Activated CD4-positive, CD25-positive, alpha-beta regulatory T cell treated with anti-CD3 and anti-CD28 coated beads, Interleukin-2, amount 50 U/mL, for 16 hours (primary cell): ENCODE results near the gene TTC27.
"Not testable (repeated sequence)": the region's sequence is repeated elsewhere in the genome, so short reads cannot be mapped to it uniquely, and the experiment has no call there.

ENCODE experiments used
- DNase-seq: peaks from one replicate; pipeline ENCODE4 v3.0.0-alpha.2; 2020; ENCODE audit warnings: low read depth, low spot score

TTC27 gene

DNA sequence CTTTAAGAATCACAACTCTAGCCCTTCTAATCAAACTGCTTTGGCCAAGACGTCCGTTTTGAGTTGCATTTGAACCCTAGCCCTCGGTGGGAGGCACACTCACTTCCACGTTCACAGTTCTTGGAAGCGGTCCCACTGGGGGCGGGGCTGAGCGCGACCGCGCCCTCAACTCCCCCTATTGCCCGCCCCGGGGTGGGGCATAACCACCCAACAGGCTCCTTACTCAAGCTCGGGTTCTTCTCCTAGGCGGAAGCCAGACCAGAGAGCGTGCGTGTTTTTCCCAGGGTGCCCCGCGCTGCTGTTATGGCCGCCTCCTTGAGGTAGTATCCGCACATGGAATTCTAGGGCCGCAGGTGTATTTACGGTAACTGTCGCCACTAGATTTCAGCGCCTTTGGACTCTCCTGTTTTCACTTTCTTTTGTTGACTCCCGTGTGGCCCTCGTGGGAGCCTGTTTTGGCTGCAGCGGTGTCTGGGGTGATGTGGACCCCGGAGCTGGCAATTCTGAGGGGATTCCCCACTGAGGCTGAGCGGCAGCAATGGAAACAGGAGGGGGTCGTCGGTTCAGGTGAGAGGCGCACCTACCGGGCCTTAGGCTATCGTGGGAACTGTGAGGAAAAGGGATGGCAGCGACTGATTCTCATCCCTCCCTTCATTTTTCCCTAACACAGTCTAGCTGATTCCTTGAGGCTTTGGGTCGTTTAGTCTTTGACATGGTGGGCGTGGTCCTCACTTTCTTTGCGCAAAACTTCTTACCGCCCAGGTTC is at the start of gene TTC27:
Gene TTC27 (plus strand): TSS at position 237 of the 766 bp plus-strand sequence. CDS start 243 bp downstream, at position 480.
- DNase-seq: peak; percentile 90

DNA sequence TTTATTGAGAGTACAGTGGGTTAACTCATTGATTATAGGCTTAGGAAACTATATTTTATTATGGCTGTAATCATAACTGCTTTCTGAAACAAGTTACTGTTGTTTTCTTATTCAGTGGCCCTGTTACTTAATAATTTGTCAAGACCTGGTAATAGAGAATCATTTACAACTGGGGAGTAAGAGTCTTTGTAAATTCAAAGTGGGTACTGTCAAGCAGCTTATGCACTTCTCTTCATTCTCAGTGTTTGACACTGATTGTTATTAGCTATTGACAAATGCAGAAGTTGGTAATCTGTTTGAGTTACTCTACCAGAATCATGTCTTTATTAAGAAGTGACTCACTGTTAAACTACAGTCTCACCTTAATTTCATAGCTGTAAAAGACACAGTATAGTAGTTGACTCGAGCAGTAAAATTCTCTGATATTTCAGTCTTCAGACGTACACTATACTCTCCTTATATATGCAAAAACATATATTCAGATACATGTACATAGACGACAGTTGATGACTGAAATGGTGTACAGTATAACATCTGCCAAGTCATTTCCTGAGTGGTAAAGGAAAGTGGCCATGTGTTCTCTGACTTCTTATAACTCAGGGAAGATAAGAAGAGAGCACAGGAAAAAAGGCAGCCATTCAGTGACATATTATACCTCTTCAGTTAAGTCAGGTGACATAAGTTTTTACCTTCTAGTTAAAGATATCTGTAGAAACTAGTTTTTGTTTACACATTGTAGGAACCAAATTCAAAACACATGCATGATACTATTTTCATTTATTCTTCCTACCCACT is 36.0 kb upstream of the TTC27 start:
- DNase-seq: no peak

DNA sequence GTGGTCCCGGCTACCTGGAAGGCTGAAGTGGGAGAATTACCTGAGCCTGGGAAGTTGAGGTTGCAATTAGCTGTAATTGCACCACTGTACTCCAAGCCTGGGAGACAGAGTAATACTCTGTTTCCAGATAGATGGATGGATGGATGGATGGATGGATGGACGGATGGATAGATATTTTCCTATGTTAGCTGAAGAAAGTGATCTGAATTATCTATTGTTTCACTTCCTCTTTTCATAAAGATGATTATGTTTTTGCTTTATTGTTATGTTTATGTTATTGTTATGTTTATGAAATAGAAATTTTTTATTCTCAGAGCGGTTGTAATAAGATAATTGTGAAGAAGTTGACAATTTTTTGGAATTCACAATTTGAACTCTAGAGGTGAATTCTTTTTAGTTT is 33.3 kb upstream of the TTC27 start:
- no peak for DNase-seq

DNA sequence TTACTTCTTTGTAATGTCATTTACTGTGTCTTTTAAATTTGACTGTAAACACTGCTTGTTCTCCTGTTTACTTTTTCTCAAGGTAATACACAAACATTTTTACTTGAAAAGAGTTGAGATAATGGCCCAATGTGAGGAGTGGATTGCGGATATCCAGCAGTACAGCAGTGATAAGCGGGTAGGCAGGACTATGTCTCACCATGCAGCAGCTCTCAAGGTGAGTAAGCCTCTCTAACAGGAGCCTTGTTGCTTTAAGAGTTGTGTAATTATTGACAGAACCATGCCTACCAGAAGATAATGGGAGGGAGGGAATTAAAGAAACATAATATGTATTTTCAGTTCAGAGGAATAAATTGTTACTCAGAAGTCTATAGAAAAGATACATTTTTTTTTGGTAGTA is 16.5 kb upstream of the TTC27 start:
- DNase-seq: no peak

DNA sequence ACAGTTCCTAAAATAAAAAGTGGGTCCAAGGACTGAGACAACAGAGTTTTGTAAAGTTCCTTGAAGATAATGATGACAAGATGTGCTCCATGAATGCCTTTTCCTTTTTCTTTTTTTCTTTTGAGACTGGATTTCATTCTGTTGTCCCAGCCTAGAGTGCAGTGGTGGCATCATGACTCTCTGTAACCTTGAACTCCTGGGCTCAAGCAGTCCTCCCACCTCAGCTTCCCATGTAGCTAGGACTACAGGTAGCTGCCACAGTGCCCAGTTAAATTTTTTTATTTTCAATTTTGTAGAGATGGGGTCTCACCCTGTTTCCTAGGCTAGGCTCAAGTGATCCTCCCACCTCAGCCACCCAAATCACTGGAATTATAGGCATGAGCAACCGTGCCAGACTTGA is 16.1 kb upstream of the TTC27 start:
- DNase-seq: no peak

DNA sequence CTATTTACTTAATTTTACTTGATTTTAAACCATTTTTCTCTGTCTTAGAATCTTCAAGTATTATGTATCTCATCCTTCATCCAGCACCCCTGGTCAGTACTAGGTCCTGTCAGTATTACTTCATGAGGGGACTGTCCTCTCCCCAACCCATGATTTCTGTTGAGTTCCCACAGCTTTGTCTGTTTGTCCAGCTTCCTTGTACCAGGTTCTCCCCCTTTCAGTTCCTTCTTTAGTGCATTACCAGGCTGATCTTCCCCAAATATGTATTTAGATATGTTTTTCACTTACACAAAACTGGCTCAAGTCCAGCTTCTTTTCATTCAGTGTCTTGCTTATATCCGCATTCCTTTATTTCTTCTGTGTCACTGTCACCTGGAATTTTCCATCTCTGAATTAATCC is 13.8 kb upstream of the TTC27 start:
- no peak for DNase-seq

DNA sequence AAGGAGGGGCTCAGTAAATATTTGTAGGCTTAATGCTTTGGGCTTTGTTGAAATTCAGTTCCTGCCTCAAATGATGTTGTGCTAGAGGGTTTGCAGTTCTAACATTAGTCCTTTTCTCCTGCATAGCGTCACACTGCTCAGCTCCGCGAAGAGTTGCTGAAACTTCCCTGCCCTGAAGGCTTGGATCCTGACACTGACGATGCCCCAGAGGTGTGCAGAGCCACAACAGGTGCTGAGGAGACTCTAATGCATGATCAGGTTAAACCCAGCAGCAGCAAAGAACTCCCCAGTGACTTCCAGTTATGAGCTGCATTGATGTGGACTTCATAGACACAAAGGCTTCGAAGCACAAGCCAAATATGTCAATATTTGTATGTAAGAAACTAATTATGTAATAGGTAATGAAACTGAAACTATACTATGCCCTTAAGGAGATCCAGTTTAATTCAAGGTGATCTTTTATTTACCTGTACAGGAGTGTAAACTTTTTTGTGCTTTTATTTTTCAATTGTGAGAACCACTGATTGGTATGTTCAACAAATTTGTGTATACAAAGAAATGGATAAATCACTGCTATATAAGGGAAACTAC is 10.2 kb upstream of the TTC27 start:
- no peak for DNase-seq

DNA sequence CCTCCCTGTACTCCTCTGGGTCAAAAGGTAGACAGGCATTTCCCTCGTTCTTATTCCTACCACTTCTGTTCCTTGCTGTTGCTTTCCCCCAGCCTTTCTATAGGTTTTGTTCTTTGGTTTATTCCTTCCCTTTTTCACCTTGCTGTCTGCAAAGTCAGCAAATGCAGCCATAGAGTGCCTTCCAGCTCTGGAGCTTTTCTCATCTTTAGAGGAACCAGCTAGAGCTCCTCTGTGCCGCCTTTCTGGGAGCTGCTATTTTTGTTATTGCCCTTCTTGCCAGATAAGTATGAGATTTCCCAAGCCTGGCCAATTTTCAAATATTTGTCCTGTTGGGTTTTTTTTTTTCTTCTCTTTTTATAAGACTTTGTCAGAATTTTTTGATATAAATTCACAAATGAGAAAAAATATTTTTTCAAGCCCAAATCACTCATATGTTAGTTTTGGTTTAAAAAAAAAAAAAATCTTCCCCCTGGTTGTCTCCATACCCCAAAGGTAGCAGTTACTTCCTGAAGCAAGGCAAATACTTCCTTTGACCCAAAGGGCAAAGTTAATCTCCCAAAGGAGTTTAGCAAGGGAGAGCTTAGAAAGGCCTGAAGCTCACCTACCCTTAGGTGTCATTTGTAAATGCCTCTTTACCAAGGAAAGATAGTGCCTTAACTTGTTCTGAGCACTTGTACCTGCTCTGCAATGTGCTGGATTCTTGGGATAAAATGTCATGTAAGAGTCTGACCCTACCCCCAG is 5.1 kb upstream of the TTC27 start:
- no peak for DNase-seq

DNA sequence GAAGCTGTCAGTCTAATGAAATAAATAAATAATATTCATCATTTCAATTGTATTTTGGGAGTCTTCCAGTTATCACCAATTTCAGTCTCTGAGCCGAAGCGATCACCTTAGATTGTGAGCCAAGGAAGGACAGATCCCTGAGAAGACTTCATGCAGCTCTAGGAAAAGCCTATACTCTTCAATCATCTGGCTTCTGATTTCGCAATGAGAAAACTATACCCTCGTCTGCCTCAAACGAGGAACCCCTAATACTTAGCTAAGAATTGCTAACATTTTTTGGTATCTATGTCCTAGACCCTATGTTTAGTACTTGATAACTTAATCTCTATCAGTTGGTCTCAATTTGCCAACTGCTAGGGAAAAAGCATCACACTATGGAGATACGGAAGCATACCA is 4.5 kb upstream of the TTC27 start:
- DNase-seq: no peak

DNA sequence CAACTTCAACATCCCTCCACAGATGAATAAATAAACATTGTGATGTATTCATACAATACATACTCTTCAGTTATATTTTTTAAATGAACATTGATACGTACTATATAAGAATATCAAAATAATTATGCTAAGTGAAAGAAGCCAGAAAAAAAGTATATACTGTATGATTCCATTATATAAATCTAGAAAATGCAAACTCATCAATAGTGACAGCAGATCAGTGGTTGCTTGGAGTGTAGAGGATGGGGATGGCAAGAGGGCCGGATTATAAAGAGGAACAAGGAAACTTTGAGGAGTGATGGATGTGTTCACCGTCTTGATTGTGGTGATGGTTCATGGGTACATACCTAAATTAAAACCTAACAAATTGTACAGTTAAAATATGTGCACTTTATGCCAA is 3.0 kb upstream of the TTC27 start:
- no peak for DNase-seq

DNA sequence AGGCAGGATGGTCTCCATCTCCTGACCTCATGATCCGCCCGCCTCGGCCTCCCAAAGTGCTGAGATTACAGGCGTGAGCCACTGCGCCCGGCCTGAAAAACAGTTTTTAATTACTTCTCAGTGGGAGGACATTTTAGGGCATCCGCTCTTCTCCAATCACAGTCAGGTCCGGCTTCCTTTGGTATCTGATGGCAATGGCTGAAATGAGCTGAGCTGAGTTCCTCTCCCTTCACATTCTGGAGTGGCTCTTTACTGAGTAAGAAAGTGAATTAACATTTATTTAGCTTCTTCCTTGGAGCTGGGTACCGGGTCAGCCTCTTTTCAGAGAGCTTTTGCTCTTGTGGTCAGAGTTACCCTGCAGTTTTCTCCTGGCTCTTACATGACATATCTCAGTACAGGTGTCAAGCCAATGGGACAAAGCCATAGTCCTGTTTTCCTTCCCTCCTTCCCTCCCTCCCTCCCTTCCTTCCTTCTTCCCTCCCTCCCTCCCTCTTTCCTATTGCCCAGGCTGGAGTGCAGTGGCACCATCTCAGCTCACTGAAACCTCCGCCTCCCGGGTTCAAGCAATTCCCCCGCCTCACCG is 1.1 kb upstream of the TTC27 start:
- no peak for DNase-seq

DNA sequence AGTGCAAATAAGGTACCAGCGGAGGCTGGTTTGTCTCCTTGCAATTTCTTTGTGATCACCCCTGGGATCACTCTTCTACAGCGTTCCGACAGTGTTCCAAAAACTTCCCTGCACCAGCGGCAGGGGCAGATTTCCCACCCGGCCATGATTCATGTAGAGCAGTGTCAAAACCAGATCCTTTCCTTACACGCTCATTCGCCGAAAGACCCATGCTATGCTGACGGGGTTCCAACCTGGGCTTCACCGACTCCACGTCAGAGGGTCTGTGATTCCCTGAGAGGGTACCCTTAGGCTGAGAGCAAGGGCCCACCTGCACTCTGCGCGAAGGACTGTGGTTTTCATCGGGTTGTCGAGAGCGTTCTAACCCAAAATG is 423 bp upstream of the TTC27 start:
- peak; percentile 1 for DNase-seq

DNA sequence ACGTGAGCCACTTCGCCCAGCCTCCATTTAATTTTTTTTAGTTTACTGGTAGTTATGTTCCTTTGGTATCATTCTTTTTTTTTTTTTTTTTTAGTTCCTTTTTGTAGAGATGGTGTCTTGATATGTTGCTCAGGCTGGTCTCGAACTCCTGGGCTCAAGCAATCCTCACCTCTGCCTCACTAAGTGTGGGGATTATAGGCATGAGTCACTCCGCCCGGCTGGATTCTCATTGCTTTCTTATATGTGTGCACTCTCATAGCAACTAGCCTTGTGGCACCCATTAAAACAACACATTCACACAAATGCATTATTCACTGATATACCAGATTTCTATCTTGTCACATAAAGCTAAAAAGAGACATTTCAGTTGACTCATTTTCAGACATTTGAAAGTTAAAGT is 4.2 kb downstream of the TTC27 start:
- no peak for DNase-seq

DNA sequence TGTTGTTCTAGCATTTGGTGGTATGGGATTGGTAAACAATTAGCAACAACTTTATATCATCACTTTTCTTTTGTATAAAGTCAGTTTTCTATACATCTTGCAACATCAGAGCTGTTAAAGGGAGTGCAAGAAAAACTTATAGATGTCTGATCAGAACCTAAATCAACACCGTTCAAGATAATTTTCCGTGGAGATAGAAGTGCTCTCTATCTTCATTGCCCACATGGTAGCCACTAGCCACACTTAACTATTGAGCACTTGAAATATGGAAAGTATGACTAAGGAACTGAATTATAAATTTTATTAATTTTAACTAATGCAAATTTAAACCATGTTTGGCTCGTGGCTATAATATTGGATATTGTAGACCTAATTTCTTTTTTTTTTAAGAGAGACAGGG is 5.2 kb downstream of the TTC27 start:
- DNase-seq: no peak

DNA sequence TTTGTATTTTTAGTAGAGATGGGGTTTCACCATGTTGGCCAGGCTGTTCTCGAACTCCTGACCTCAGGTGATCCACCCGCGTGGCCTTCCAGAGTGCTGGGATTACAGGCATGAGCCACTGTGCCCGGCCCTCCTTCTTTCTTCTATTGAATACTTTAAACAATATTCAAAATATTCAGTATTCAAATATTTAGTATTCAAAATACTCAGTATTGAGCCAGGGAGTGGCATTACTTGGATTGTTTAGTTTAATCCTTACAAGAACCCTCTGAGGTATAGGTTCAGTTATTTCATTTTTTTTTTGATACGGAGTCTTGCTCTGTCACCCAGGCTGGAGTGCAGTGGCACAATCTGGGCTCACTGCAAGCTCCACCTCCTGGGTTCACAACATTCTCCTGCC is 10.7 kb downstream of the TTC27 start:
- DNase-seq: not testable (repeated sequence)

DNA sequence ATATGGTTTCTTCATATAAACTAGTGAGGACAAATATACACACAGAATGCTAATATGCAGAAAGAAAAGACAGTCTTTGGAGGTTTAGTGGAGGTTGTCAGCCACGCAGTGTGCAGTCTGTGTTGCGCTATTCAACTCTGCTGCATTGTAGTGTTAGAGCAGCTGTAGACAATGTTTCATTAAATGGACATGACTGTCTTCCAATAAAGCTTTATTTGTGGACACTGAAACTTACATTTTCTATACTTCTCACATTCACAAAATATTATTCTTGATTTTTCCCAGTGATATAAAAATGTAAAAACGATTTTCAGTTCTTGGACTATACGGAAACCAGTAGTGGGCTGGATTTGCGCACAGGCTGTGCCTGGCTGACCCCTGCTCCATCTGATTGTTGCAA is 13.3 kb downstream of the TTC27 start:
- DNase-seq: no peak

DNA sequence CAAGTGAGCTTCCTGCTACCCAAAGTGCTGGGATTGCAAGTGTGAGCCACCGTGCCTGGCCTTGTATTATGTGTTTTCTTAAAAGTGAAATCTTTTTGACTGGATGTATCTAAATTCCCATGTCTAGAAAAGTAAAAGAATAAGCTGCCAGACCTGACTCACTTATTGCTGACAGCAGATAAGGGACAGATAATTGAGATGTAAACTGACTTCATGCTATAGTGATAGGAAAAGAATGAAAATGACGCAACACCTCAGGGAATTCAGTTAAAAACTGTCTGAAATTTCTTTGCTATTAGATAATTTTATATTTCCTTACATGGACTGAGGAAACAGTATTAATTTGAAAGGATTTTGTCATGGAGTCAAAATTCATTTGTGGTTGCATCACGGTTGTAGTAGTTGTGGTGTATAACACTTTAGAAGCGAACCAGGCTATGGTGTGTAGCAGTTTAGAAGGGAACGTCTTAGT is 19.4 kb downstream of the TTC27 start:
- no peak for DNase-seq

DNA sequence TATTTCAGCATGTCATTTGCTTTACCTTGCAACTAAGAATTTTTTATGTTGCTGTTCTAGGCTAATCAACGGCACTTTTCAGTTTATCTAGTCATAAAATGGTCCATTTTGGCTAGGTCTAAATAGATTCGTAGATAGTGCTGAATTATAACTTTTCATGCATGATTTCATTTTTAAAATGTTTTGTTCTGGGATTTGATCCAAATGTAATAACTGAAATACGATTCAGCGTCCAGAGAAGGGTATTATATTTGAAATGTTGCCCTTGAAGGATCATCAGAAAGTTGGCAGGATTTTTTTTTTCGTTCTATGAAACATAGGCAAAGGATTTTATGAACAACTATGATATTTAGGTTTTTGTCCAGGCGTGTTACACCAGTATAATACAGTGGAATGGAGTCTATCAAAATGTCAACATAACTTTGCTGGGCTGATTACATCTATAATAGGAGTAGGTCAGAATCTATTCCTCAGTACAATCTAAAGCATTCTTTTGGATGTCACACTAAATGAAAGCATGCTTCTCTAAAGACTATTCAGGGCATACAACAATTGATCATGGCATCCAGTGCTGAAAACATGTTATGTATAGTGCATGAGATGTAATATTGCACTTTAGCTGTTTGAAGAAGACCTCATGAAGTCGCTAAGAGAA is 24.8 kb downstream of the TTC27 start:
- DNase-seq: no peak

DNA sequence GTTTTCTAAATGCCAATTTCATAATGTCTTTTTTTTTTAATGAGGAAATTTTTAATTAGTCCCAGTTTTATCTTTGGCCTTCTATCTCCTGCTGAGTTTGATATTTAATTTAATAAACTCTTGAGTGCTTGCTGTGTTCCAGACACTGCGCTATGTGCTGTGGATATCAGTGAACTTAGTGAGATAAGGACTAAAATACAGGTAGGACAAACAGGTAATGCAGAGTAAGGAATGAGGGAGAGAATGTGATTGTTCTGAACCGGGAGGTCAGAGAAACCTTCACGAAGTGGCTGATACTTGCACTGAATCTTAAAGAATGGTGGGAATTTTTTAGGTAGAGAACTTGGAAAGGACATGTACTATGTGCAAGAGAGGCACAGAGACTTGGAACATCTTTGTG is 28.2 kb downstream of the TTC27 start:
- no peak for DNase-seq

DNA sequence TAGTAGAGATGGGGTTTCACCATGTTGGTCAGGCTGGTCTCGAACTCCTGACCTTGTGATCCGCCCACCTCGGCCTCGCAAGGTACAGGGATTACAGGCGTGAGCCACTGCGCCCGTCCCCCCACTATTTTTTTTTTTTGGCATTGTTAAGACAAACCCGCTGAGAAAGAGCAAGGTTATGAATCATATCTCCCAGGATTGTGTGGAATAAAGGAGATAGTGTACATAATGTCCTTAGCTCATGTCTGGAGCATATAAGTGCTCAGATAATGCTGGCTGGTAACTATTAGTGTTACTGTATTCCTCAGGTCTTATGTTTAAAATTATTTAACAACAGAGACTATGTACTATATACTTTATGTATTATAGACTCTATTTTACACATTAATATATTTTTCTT is 36.0 kb downstream of the TTC27 start:
- DNase-seq: no peak

DNA sequence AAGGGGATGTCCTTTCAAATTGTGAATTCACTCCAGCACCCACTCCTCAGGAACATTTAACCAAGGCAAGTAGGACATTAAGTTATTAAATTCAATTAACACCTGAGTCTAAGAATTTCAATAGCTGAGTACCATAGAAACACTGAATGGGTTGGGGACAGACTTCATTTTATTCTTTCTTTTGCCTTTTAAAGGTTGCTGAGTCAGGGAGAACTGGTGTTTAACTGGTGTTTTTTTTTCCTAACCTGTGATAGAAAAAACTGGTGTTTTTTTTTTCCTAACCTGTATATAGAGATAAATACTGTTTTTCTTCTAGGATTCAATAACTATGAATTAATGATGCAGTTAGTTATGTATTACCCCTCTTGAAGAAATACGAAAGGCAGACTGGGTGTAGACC is 38.9 kb downstream of the TTC27 start:
- DNase-seq: no peak
